Lower leg skin (tissue), 3 donors: ENCODE measurements around the gene CELF5.

Experiments used
- CTCF ChIP-seq, 3 donors: fragments of 450-650 bp; IDR thresholded peaks; one replicate each; pipeline ENCODE4 v1.5.1; 2016; ENCODE audit warnings: antibody characterized with exemption in 3 of 3, mild to moderate bottlenecking in 3 of 3, moderate library complexity in 2 of 3
- POLR2A ChIP-seq, 2 donors: fragments of 450-650 bp; IDR thresholded peaks; one replicate each; pipeline ENCODE4 v1.6.1; 2016 to 2017; ENCODE audit warnings: antibody characterized with exemption in 2 of 2, mild to moderate bottlenecking in 1 of 2, moderate library complexity in 1 of 2

- TF ChIP-seq CTCF (IDR thresholded peaks at IDR 0.05), result no peak
- no peak for TF ChIP-seq POLR2A (IDR thresholded peaks at IDR 0.05)
Observed at GRCh38 chr19:3208317-3209207, 15.9 kb upstream of the CELF5 start.
